H1 (cell line): ENCODE measurements around the gene LCLAT1. TPM values are rescaled to one million over a fixed set of nuclear protein-coding genes. Genes with fewer than 3 reads are reported as not detected.

ENCODE experiments used
- RAD21 ChIP-seq, 2 experiments: IDR thresholded peaks in 1 of 2; conservative IDR thresholded peaks in 1 of 2; 2 replicates each; pipeline ENCODE4 v1.6.1; 2011; ENCODE audit warnings: low read depth in 2 of 2, low read length in 2 of 2, improper control_type of control experiment in 1 of 2, inconsistent platforms in 1 of 2, mild to moderate bottlenecking in 1 of 2, moderate library complexity in 1 of 2
- polyA plus RNA-seq, 7 experiments: library from polyadenylated mRNA; depleted of rRNA in 3 of 7; stranded (reverse) in 5 of 7; unstranded in 2 of 7; fragments of >200 nt in 5 of 7; fragments of 200-250 nt in 2 of 7; gene quantifications; 1 replicate in 5 of 7; 2 replicates in 1 of 7; 4 replicates in 1 of 7; pipeline versions ENCODE4 v1.2.1 to v1.2.3, GENCODE V29; 2011 to 2013; ENCODE audit warnings: missing spikeins in 2 of 7, mixed read lengths in 2 of 7
- total RNA-seq: library from RNA; stranded (reverse); fragmentation: NEBNext Ultra II Directional; extraction: Animal tissue kit (Norgen Biotek cat#: 25700); gene quantifications from 2 replicates; pipeline ENCODE4 v1.2.1, GENCODE V29; 2021
- TF ChIP-seq, protein P1 (sequence below): IDR thresholded peaks from 2 replicates; pipeline ENCODE4 v1.6.1; 2011; ENCODE audit warnings: low read depth, mild to moderate bottlenecking, low read length; ENCODE audit not compliant: insufficient read depth

Gene LCLAT1
- total and polyA plus RNA-seq, 2 of the 8 experiments (the other 6 are each of a cell fraction or from before 2014, with no cell fraction given) = 7.6 to 22.0 TPM

GRCh38 chr2:30670453-30670852 lies 223.4 kb downstream of the LCLAT1 start (continued):
- TF ChIP-seq RAD21 (IDR thresholded peaks at IDR 0.05 in 1 of 2, conservative IDR thresholded peaks at IDR 0.05 in 1 of 2; ENCODE audit: low read depth in 2 of 2, low read length in 2 of 2) = peak in 1 of 2 experiments; percentile 35; a peak in 2 of 4 replicates
- TF ChIP-seq, protein P1, sequence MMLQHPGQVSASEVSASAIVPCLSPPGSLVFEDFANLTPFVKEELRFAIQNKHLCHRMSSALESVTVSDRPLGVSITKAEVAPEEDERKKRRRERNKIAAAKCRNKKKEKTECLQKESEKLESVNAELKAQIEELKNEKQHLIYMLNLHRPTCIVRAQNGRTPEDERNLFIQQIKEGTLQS = no peak
- TF ChIP-seq, all 59 proteins: peak for 3
